ENCODE data around the gene PRKCE.

- no peak for TF ChIP-seq CTCF (IDR thresholded peaks at IDR 0.05)
- TF ChIP-seq YY1 (IDR thresholded peaks at IDR 0.05; ENCODE audit: low read depth): no peak
- TF ChIP-seq GABPA (IDR thresholded peaks at IDR 0.05; ENCODE audit: low read depth): no peak
- TF ChIP-seq POLR2AphosphoS5 (IDR thresholded peaks at IDR 0.05; ENCODE audit: low read depth, low read length): no peak
- no peak for TF ChIP-seq ELF1 (IDR thresholded peaks at IDR 0.05)
- no peak for TF ChIP-seq FOSL2 (IDR thresholded peaks at IDR 0.05; ENCODE audit: borderline replicate concordance, low read depth)
- TF ChIP-seq RCOR1 (IDR thresholded peaks at IDR 0.05; ENCODE audit: low read length): no peak
- no peak for TF ChIP-seq EP300 (IDR thresholded peaks at IDR 0.05; ENCODE audit: borderline replicate concordance in 1 of 2, low read depth in 1 of 2, low read length in 1 of 2)
These were observed 402.1 kb downstream of the PRKCE start for GRCh38 chr2:46053564-46053963.

Measured in SK-N-SH (cell line).